Upper lobe of left lung (tissue), 6 donors: ENCODE data around the gene TRPM6. TPM values are rescaled to one million over a fixed set of nuclear protein-coding genes. Genes with fewer than 3 reads are reported as not detected.

Source experiments
- ATAC-seq, 2 donors: fragments of 200-7000 bp; cut with Tn5 transposase; one replicate each; pipeline ENCODE4 v1.9.1; 2022; ENCODE audit warnings: mild to moderate bottlenecking in 2 of 2, moderate library complexity in 2 of 2; ENCODE audit not compliant: low FRiP score in 2 of 2
- DNase-seq, 2 donors: peaks; one replicate each; pipeline ENCODE4 v3.0.0-alpha.2; 2019 to 2020
- H3K27ac ChIP-seq, 4 donors: fragments of 200-600 bp; sonication (generic); one replicate each; pipeline ENCODE4 v1.5.1; 2016 to 2019
- H3K27me3 ChIP-seq, 4 donors: fragments of 200-600 bp; sonication (generic); one replicate each; pipeline ENCODE4 v1.5.1; 2017 to 2019
- H3K36me3 ChIP-seq, 4 donors: fragments of 200-600 bp; sonication (generic); one replicate each; pipeline ENCODE4 v1.5.1; 2016 to 2019
- H3K4me1 ChIP-seq, 4 donors: fragments of 200-600 bp; sonication (generic); one replicate each; pipeline ENCODE4 v1.5.1; 2018 to 2019
- H3K4me3 ChIP-seq, 4 donors: fragments of 200-600 bp; sonication (generic); one replicate each; pipeline ENCODE4 v1.5.1; 2017 to 2019; ENCODE audit warnings: mild to moderate bottlenecking in 2 of 4, moderate library complexity in 1 of 4
- H3K9me3 ChIP-seq, 4 donors: fragments of 200-600 bp; sonication (generic); one replicate each; pipeline ENCODE4 v1.5.1; 2018 to 2019
- EP300 ChIP-seq, 4 donors: sonication (generic); formaldehyde crosslinking; IDR thresholded peaks; one replicate each; pipeline ENCODE4 v1.5.1; 2017; ENCODE audit warnings: antibody characterized with exemption in 4 of 4, control low read depth in 2 of 4
- POLR2A ChIP-seq, 4 donors: fragments of 450-650 bp; IDR thresholded peaks; one replicate each; pipeline ENCODE4 v1.5.1; 2016 to 2017; ENCODE audit warnings: antibody characterized with exemption in 4 of 4, mild to moderate bottlenecking in 2 of 4
- POLR2AphosphoS5 ChIP-seq, 2 donors: sonication (generic); formaldehyde crosslinking; IDR thresholded peaks; one replicate each; pipeline ENCODE4 v1.5.1; 2017; ENCODE audit warnings: antibody characterized with exemption in 2 of 2
- WGBS, 2 donors: methylation state at CpG; one replicate each; pipeline ENCODE4 v1.1.5; 2017 to 2018; 5-methylcytosine and 5-hydroxymethylcytosine counted together
- total RNA-seq, 6 donors: library from RNA; depleted of rRNA in 4 of 6; stranded (reverse); fragments of >200 nt in 4 of 6; gene quantifications; one replicate each; pipeline versions ENCODE4 v1.1.0 to v1.2.1, GENCODE V29; 2016 to 2021
- TF ChIP-seq, protein P1 (sequence below), 6 experiments: fragments of 450-650 bp in 4 of 6; fragments of 200-600 bp in 2 of 6; sonication (generic) in 2 of 6; IDR thresholded peaks; one replicate each; pipeline ENCODE4 v1.5.1; 2016 to 2019; ENCODE audit warnings: antibody characterized with exemption in 6 of 6
- donor health status: DM: no; HTN: no; CAD: no; lungs with moderate emphysema.
- donor health status: DM: no; HTN: yes; CAD: no; lungs with severe emphysema.

TRPM6 gene
- total RNA-seq, 6 donors from 2014 or later = under 0.01 to 3.0 (median 1.3) TPM

DNA sequence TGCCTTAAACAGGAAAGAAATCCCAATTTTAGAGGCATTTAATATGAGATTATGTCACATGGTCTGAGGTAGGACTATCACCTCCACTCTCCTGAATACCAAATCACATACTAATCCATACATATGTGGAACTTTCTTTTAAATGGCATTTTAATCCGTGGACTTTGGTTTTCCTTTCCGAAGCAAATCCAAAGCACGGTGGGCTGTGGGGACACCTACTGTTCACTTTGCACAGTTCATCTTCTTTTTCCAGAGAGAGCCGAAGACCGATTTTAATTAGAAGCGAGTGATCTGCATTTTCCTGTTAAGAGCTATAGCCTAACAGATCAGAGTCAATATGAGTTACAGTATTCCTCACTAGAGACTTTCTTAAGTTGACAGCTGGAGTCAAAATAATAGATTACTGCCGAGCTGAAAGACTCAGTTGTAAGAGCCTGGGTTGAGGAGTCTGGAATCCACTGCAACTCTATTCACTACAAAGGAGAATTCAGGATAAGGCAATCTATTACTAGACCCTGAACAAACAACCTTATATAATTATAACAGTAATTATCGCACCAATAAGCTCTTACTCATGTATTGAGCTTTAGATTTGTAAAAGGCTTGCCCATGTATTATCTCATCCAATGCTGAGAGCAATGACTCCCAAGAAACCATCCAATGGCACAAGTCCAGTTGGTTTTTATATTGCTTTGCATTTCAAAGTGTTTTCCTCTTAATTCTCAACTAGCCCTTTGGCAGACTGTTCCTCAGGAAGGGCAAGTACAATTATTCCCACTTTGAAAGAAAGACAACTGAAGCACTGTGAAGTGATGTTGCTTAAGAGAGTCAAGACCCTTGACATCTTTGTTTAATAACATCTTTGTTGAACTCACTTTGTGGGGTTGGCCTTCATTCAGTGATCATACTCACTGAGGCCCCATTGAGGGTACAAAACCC is 144.7 kb downstream of the TRPM6 start:
- WGBS, 2 donors = 19 to 22% methylated on average over 8 of the region's 8 CpGs
- Histone ChIP-seq H3K9me3 (no peaks in the 10 kb centered on the region), H3K4me1 (peaks cover 0 to 4% (median 2%) of the 10 kb centered on the region in 4 donors), H3K4me3 (no peak overlapping the region), H3K36me3 (no peaks in the 10 kb centered on the region), H3K27ac (no peak overlapping the region), H3K27me3 (no peaks in the 10 kb centered on the region)
- no peak for DNase-seq
- peak in 1 of 2 donors; percentile 63 for ATAC-seq
- no peak for TF ChIP-seq POLR2AphosphoS5 (IDR thresholded peaks at IDR 0.05)
- TF ChIP-seq, protein P1, sequence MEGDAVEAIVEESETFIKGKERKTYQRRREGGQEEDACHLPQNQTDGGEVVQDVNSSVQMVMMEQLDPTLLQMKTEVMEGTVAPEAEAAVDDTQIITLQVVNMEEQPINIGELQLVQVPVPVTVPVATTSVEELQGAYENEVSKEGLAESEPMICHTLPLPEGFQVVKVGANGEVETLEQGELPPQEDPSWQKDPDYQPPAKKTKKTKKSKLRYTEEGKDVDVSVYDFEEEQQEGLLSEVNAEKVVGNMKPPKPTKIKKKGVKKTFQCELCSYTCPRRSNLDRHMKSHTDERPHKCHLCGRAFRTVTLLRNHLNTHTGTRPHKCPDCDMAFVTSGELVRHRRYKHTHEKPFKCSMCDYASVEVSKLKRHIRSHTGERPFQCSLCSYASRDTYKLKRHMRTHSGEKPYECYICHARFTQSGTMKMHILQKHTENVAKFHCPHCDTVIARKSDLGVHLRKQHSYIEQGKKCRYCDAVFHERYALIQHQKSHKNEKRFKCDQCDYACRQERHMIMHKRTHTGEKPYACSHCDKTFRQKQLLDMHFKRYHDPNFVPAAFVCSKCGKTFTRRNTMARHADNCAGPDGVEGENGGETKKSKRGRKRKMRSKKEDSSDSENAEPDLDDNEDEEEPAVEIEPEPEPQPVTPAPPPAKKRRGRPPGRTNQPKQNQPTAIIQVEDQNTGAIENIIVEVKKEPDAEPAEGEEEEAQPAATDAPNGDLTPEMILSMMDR (IDR thresholded peaks at IDR 0.05) = peak in 3 of 6 experiments; percentile 35 to 43 (median 42)
- no peak for TF ChIP-seq EP300 (IDR thresholded peaks at IDR 0.05)
- TF ChIP-seq POLR2A (IDR thresholded peaks at IDR 0.05) = no peak

DNA sequence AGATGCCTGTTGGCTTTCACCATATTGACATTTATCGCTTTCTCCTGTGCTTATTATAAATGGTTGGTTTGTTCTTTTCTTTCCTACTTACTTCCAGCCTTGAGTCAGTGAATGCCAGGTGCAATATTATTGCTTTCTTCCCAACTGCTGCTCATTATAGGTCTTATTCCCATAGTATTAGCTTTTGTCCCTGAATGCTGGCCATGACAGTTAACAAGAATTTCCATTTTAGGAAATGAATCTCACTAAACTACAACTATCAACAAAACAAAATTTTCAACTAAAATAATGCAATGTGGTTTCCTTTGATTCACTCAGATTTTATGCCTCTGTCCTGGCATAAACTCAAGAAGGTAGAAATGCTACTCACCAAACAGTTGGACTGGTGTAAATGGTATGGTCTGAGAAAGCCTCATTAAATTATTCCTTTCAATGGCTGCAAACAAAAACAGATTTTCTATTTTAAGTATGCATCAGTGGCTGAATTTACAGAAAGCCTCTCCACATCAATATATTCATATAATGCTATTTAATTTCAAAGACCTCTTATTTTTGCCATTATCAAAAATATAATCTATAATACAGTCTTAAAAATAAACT is 145.4 kb downstream of the TRPM6 start:
- H3K27me3 ChIP-seq = no peaks in the 10 kb centered on the region
- WGBS, 2 donors = 94 to 100% methylated on average over 1 of the region's 1 CpG
- no peaks in the 10 kb centered on the region for H3K9me3 ChIP-seq
- TF ChIP-seq POLR2AphosphoS5 (IDR thresholded peaks at IDR 0.05) (no peak), POLR2A (IDR thresholded peaks at IDR 0.05) (no peak)
- TF ChIP-seq, protein P1 (IDR thresholded peaks at IDR 0.05) = no peak
- no peaks in the 10 kb centered on the region for H3K36me3 ChIP-seq
- H3K27ac ChIP-seq = no peak overlapping the region
- ATAC-seq (no peak), DNase-seq (no peak)
- H3K4me1 ChIP-seq = peaks cover 0 to 4% (median 2%) of the 10 kb centered on the region in 4 donors
- H3K4me3 ChIP-seq = no peak overlapping the region

DNA sequence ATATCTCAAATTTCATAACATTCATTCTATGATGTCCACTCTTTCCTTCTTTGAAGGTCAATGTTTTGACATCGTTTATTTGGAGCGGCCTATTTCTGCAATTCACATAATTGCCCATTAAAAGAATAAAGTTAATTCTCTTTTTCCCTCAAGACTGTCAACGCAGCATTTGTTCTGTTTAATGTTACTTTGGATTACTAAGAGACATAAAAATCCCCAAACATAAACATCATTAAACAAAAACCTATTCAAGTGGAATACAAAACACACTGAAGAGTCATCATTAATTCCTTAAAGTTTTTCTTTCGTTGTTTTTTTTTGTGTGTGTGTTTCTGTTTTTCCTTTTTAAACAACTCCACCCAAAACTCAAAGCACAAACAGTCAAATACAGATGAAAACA is 151.1 kb downstream of the TRPM6 start:
- Histone ChIP-seq H3K9me3 (no peaks in the 10 kb centered on the region), H3K27me3 (no peaks in the 10 kb centered on the region), H3K36me3 (no peaks in the 10 kb centered on the region), H3K4me3 (no peak overlapping the region), H3K4me1 (no peaks in the 10 kb centered on the region), H3K27ac (no peak overlapping the region)
- ATAC-seq (no peak), DNase-seq (no peak)
- no peak for TF ChIP-seq POLR2AphosphoS5 (IDR thresholded peaks at IDR 0.05)
- no peak for TF ChIP-seq POLR2A (IDR thresholded peaks at IDR 0.05)
- TF ChIP-seq, protein P1 (IDR thresholded peaks at IDR 0.05) = no peak
- no peak for TF ChIP-seq EP300 (IDR thresholded peaks at IDR 0.05)
- WGBS, 2 donors = 85 to 88% methylated on average over 4 of the region's 4 CpGs

DNA sequence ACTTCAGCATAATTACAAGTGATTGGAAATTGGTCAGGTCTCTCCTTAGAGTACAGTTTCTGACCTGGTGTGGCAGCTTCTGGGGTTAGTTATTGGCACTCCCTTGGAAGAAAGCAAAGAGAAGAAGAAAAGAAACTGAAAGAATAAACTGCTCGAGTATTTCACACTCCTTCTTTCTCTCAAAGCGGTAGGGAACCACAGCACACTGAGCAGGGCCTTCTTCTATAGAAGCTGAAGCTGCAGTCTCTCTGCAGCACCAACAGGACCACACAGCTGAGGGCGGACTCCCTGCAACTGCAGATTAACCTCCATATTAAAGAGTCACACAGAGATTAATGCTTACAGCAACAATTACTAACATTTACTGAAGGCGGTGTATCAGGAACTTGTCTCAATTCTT is 152.0 kb downstream of the TRPM6 start:
- Histone ChIP-seq H3K4me3 (no peak overlapping the region), H3K4me1 (no peaks in the 10 kb centered on the region), H3K27me3 (no peaks in the 10 kb centered on the region), H3K36me3 (no peaks in the 10 kb centered on the region), H3K27ac (no peak overlapping the region), H3K9me3 (no peaks in the 10 kb centered on the region)
- DNase-seq (no peak), ATAC-seq (no peak)
- TF ChIP-seq POLR2A (IDR thresholded peaks at IDR 0.05) = no peak
- TF ChIP-seq POLR2AphosphoS5 (IDR thresholded peaks at IDR 0.05) = no peak
- TF ChIP-seq, protein P1 (IDR thresholded peaks at IDR 0.05) = no peak
- no peak for TF ChIP-seq EP300 (IDR thresholded peaks at IDR 0.05)
- WGBS, 2 donors = 68 to 88% methylated on average over 4 of the region's 4 CpGs
